IMR-90 (cell line): ENCODE measurements around the gene KRTAP10-9. TPM values are rescaled to one million over a fixed set of nuclear protein-coding genes. Genes with fewer than 3 reads are reported as not detected.

Source experiments
- ATAC-seq: fragments of 200-7000 bp; cut with Tn5 transposase; 2 replicates; pipeline ENCODE4 v1.9.1; 2020; ENCODE audit warnings: low read depth, mild to moderate bottlenecking, moderate library complexity
- BruUV-seq: library from RNA; stranded (reverse); fragments of 400-500 nt; replicated peaks from 2 replicates; lab custom pipeline; 2021; lab: Mats Ljungman, UMichigan
- CTCF ChIA-PET: fragments of 300-600 bp; formaldehyde crosslinking; extraction: SDS; loops from one replicate; lab custom pipeline; 2021; ENCODE audit warnings: antibody characterized with exemption; lab: Yijun Ruan, JAX
- POLR2A ChIA-PET: fragments of 300-600 bp; sonication (Branson Sonifier 250); formaldehyde crosslinking; loops from one replicate; lab custom pipeline; 2022; ENCODE audit warnings: antibody characterized with exemption; ENCODE audit not compliant: unreplicated experiment; lab: Charles Lee
- DNase-seq: peaks from one replicate; pipeline ENCODE4 v3.0.0; 2013
- H2AFZ ChIP-seq: replicated peaks from 2 replicates; pipeline ENCODE3; 2013; ENCODE audit warnings: low read length, mild to moderate bottlenecking; ENCODE audit not compliant: poor library complexity
- H2AK5ac ChIP-seq: 2 replicates; pipeline ENCODE4 v1.6.1; 2013; ENCODE audit warnings: low read depth, low read length, inconsistent platforms
- H2AK9ac ChIP-seq: replicated peaks from 2 replicates; pipeline ENCODE3; 2013; ENCODE audit warnings: mild to moderate bottlenecking, low read depth, low read length, moderate library complexity; ENCODE audit not compliant: poor library complexity
- H2BK120ac ChIP-seq: 2 replicates; pipeline ENCODE4 v1.6.1; 2013; ENCODE audit warnings: low read depth, low read length, inconsistent platforms
- H2BK15ac ChIP-seq: 3 replicates; pipeline ENCODE4 v1.6.1; 2013; ENCODE audit warnings: low read depth, low read length, inconsistent platforms
- H2BK20ac ChIP-seq: 2 replicates; pipeline ENCODE4 v1.6.1; 2013; ENCODE audit warnings: low read depth, mild to moderate bottlenecking, inconsistent platforms, low read length, moderate library complexity
- H2BK5ac ChIP-seq: 2 replicates; pipeline ENCODE4 v1.6.1; 2013; ENCODE audit warnings: mild to moderate bottlenecking, low read depth, low read length, inconsistent platforms; ENCODE audit not compliant: poor library complexity, severe bottlenecking
- H3K14ac ChIP-seq: replicated peaks from 2 replicates; pipeline ENCODE4 v1.6.1; 2013; ENCODE audit warnings: low read depth, low read length, inconsistent platforms
- H3K18ac ChIP-seq: 2 replicates; pipeline ENCODE4 v1.6.1; 2013; ENCODE audit warnings: low read depth, low read length, control low read depth
- H3K23ac ChIP-seq: 2 replicates; pipeline ENCODE4 v1.6.1; 2013; ENCODE audit warnings: low read depth, low read length, inconsistent platforms
- H3K27ac ChIP-seq: 2 replicates; pipeline ENCODE4 v1.5.1; 2013; ENCODE audit warnings: mild to moderate bottlenecking, control low read depth, low read length; ENCODE audit not compliant: insufficient read depth
- H3K27me3 ChIP-seq: 2 replicates; pipeline ENCODE4 v1.6.1; 2013; ENCODE audit warnings: low read length; ENCODE audit not compliant: control insufficient read depth, insufficient read depth
- H3K36me3 ChIP-seq: 2 replicates; pipeline ENCODE4 v1.6.1; 2013; ENCODE audit warnings: low read length, mixed read lengths; ENCODE audit not compliant: control insufficient read depth, insufficient read depth
- H3K4ac ChIP-seq: 2 replicates; pipeline ENCODE4 v1.6.1; 2013; ENCODE audit warnings: low read depth, low read length, inconsistent platforms
- H3K4me1 ChIP-seq: 2 replicates; pipeline ENCODE4 v1.6.1; 2013; ENCODE audit warnings: low read length, mixed read lengths; ENCODE audit not compliant: control insufficient read depth, insufficient read depth
- H3K4me2 ChIP-seq: 2 replicates; pipeline ENCODE4 v1.6.1; 2013; ENCODE audit warnings: low read depth, mild to moderate bottlenecking, control low read depth, low read length, moderate library complexity
- H3K4me3 ChIP-seq: 2 replicates; pipeline ENCODE4 v1.5.1; 2013; ENCODE audit warnings: low read depth, mild to moderate bottlenecking, control low read depth, low read length, moderate library complexity; ENCODE audit not compliant: insufficient read depth
- H3K56ac ChIP-seq: 2 replicates; pipeline ENCODE4 v1.6.1; 2013; ENCODE audit warnings: low read length, inconsistent platforms; ENCODE audit not compliant: insufficient read depth; ENCODE audit errors: extremely low read depth
- H3K79me1 ChIP-seq, 2 experiments: 2 replicates each; pipeline ENCODE4 v1.6.1; 2013; ENCODE audit warnings: low read length in 2 of 2, inconsistent platforms in 1 of 2, low read depth in 1 of 2
- H3K9ac ChIP-seq: 2 replicates; pipeline ENCODE4 v1.6.1; 2013; ENCODE audit warnings: low read depth, low read length, control low read depth
- H3K9me1 ChIP-seq: 2 replicates; pipeline ENCODE4 v1.6.1; 2013; ENCODE audit warnings: low read length, inconsistent platforms; ENCODE audit not compliant: insufficient read depth
- H3K9me3 ChIP-seq: 2 replicates; pipeline ENCODE4 v1.6.1; 2013; ENCODE audit warnings: low read length; ENCODE audit not compliant: control insufficient read depth, insufficient read depth
- H4K20me1 ChIP-seq: 2 replicates; pipeline ENCODE4 v1.6.1; 2013; ENCODE audit warnings: low read length, inconsistent platforms; ENCODE audit not compliant: insufficient read depth
- H4K5ac ChIP-seq: 2 replicates; pipeline ENCODE4 v1.6.1; 2013; ENCODE audit warnings: mild to moderate bottlenecking, low read depth, low read length, control low read depth
- H4K8ac ChIP-seq, 2 experiments: 2 replicates each; pipeline ENCODE4 v1.6.1; 2013; ENCODE audit warnings: low read depth in 2 of 2, low read length in 2 of 2, control low read depth in 1 of 2, inconsistent platforms in 1 of 2
- H4K91ac ChIP-seq: 2 replicates; pipeline ENCODE4 v1.6.1; 2013; ENCODE audit warnings: low read depth, low read length, inconsistent platforms; ENCODE audit not compliant: insufficient read depth
- BHLHE40 ChIP-seq: fragments of 150-350 bp; IDR thresholded peaks from 2 replicates; pipeline ENCODE4 v1.6.1; 2016; ENCODE audit warnings: mild to moderate bottlenecking, low read depth, low read length
- CEBPB ChIP-seq: IDR thresholded peaks from 2 replicates; pipeline ENCODE4 v1.6.1; 2012; ENCODE audit warnings: low read depth, low read length, improper control_type of control experiment
- CHD1 ChIP-seq: IDR thresholded peaks from 2 replicates; pipeline ENCODE4 v1.6.1; 2012; ENCODE audit warnings: low read depth, low read length, improper control_type of control experiment
- FOS ChIP-seq: fragments of 150-350 bp; IDR thresholded peaks from 2 replicates; pipeline ENCODE4 v1.6.1; 2016; ENCODE audit warnings: low read depth, low read length
- MAFK ChIP-seq: IDR thresholded peaks from 2 replicates; pipeline ENCODE4 v1.6.1; 2012; ENCODE audit warnings: low read depth, low read length, improper control_type of control experiment
- MAZ ChIP-seq: IDR thresholded peaks from 2 replicates; pipeline ENCODE4 v1.6.1; 2012; ENCODE audit warnings: low read depth, mild to moderate bottlenecking, low read length, improper control_type of control experiment, moderate library complexity, borderline replicate concordance
- MXI1 ChIP-seq: IDR thresholded peaks from 2 replicates; pipeline ENCODE4 v1.6.1; 2012; ENCODE audit warnings: low read depth, mild to moderate bottlenecking, low read length, moderate library complexity, borderline replicate concordance
- NFE2L2 ChIP-seq: fragments of 150-350 bp; IDR thresholded peaks from 2 replicates; pipeline ENCODE4 v1.6.1; 2016; ENCODE audit warnings: low read depth, mild to moderate bottlenecking, low read length
- POLR2A ChIP-seq: IDR thresholded peaks from 2 replicates; pipeline ENCODE4 v1.6.1; 2012; ENCODE audit warnings: mild to moderate bottlenecking, low read depth, low read length
- RAD21 ChIP-seq: IDR thresholded peaks from 2 replicates; pipeline ENCODE4 v1.6.1; 2012; ENCODE audit warnings: low read length, improper control_type of control experiment
- RCOR1 ChIP-seq: IDR thresholded peaks from 2 replicates; pipeline ENCODE4 v1.6.1; 2012; ENCODE audit warnings: mild to moderate bottlenecking, low read length, improper control_type of control experiment; ENCODE audit not compliant: insufficient replicate concordance
- RFX5 ChIP-seq: IDR thresholded peaks from 2 replicates; pipeline ENCODE4 v1.8.0; 2012; ENCODE audit warnings: low read depth, mild to moderate bottlenecking, low read length, moderate library complexity
- SMC3 ChIP-seq: fragments of 150-350 bp; IDR thresholded peaks from 2 replicates; pipeline ENCODE4 v1.6.1; 2016; ENCODE audit warnings: low read depth, mild to moderate bottlenecking, antibody characterized with exemption, low read length, moderate library complexity
- WGBS, 2 experiments: methylation state at CpG; one replicate each; pipeline versions ENCODE4 v1.1.5 to v1.1.7; 2013; ENCODE audit warnings: missing lambda C conversion rate in 2 of 2; ENCODE audit not compliant: insufficient read length in 1 of 2; ENCODE audit errors: extremely low coverage in 2 of 2; 5-methylcytosine and 5-hydroxymethylcytosine counted together
- dilution Hi-C: fragments of 300-500 bp; cut with HindIII; formaldehyde crosslinking; loops from one replicate; pipeline ENCODE4 v1.14.3; 2018; ENCODE audit warnings: low sequenced_read_pairs; ENCODE audit not compliant: unreplicated experiment
- in situ Hi-C: fragments of 300-500 bp; cut with MboI; formaldehyde crosslinking; loops from 3 replicates; pipeline ENCODE4 v1.14.3; 2019; ENCODE audit warnings: low sequenced_read_pairs, inconsistent platforms, mixed read lengths
- intact Hi-C: fragments of 100-400 bp; cut with micrococcal nuclease; formaldehyde crosslinking; loops from 2 replicates; pipeline ENCODE4 v1.10.0; 2022
- polyA plus RNA-seq, 3 experiments: library from polyadenylated mRNA; depleted of rRNA; stranded (reverse); fragments of >200 nt; gene quantifications; 2 replicates each; pipeline ENCODE4 v1.2.3, GENCODE V29; 2012; ENCODE audit warnings: low replicate concordance in 1 of 3
- total RNA-seq: library from RNA; depleted of rRNA; stranded (reverse); fragments of >200 nt; gene quantifications from 2 replicates; pipeline ENCODE4 v1.2.3, GENCODE V29; 2012
- TF ChIP-seq, protein P1 (sequence below): conservative IDR thresholded peaks from 2 replicates; pipeline ENCODE4 v1.5.1; 2012; ENCODE audit warnings: mild to moderate bottlenecking, low read depth, low read length, improper control_type of control experiment
- TF ChIP-seq, protein P2 (sequence below): fragments of 150-350 bp; IDR thresholded peaks from 2 replicates; pipeline ENCODE4 v1.6.1; 2017; ENCODE audit warnings: mild to moderate bottlenecking, antibody characterized with exemption, low read length, low read depth
- TF ChIP-seq, protein P3 (sequence below): fragments of 150-350 bp; IDR thresholded peaks from 2 replicates; pipeline ENCODE4 v1.6.1; 2016; ENCODE audit warnings: low read depth, mild to moderate bottlenecking, low read length, moderate library complexity, borderline replicate concordance

The KRTAP10-9 gene
- total and polyA plus RNA-seq, 2 of the 4 experiments (the other 2 are of a cell fraction) = not detected

DNA sequence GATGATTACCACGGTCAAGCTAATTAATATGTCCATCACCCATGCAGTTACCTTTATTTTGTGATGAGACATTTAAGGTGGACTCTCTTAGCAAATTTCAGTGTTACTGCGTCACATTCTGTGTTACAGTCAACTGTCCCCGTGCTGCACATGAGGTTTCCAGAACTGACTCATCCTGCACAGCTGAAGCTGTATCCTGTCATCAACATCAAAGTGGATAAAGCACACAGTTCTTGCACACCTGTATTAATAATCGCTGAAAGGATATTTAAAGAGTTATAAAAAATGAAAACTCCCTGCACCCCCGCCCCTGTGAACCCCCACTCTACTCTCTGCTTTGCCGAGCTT lies 43.1 kb upstream of the KRTAP10-9 start:
- intact Hi-C loops = no loop called here
- no peaks in the 10 kb centered on the region for H3K36me3 ChIP-seq
- peaks cover 3% of the 10 kb centered on the region; the same call in 1 of the 2 replicates for H3K27me3 ChIP-seq
- no peak overlapping the region for H3K9ac ChIP-seq
- no peak overlapping the region for H4K5ac ChIP-seq
- POLR2A ChIA-PET = no interaction called here
- peaks cover 6% of the 10 kb centered on the region for H3K9me3 ChIP-seq
- no peak for ATAC-seq
- no peak overlapping the region for H4K8ac ChIP-seq
- no peak overlapping the region for H3K56ac ChIP-seq
- no peak for DNase-seq
- dilution Hi-C loops = no loop called here
- no peak overlapping the region for H2BK20ac ChIP-seq
- no peak overlapping the region for H3K4ac ChIP-seq
- H3K4me2 ChIP-seq = no peak overlapping the region
- no peak overlapping the region for H3K27ac ChIP-seq
- H3K14ac ChIP-seq = no peak overlapping the region
- no peak overlapping the region for H3K23ac ChIP-seq
- H2AK5ac ChIP-seq = no peak overlapping the region
- H2AK9ac ChIP-seq = no peak overlapping the region
- H2BK5ac ChIP-seq = no peak overlapping the region
- H3K4me3 ChIP-seq = no peak overlapping the region
- H3K18ac ChIP-seq = no peak overlapping the region
- H3K9me1 ChIP-seq = no peaks in the 10 kb centered on the region
- CTCF ChIA-PET = no interaction called here
- no peaks in the 10 kb centered on the region for H4K20me1 ChIP-seq
- no CpG with 5 or more reads among the region's 6 CpGs for WGBS, 2 experiments
- H2BK120ac ChIP-seq = no peak overlapping the region
- H2AFZ ChIP-seq = no peak overlapping the region
- in situ Hi-C loops = no loop called here
- H2BK15ac ChIP-seq = no peak overlapping the region
- no TSS peak for BruUV-seq
- TF ChIP-seq RAD21 = no peak
- TF ChIP-seq, protein P1, sequence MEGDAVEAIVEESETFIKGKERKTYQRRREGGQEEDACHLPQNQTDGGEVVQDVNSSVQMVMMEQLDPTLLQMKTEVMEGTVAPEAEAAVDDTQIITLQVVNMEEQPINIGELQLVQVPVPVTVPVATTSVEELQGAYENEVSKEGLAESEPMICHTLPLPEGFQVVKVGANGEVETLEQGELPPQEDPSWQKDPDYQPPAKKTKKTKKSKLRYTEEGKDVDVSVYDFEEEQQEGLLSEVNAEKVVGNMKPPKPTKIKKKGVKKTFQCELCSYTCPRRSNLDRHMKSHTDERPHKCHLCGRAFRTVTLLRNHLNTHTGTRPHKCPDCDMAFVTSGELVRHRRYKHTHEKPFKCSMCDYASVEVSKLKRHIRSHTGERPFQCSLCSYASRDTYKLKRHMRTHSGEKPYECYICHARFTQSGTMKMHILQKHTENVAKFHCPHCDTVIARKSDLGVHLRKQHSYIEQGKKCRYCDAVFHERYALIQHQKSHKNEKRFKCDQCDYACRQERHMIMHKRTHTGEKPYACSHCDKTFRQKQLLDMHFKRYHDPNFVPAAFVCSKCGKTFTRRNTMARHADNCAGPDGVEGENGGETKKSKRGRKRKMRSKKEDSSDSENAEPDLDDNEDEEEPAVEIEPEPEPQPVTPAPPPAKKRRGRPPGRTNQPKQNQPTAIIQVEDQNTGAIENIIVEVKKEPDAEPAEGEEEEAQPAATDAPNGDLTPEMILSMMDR = no peak
- no peak for TF ChIP-seq CEBPB
- no peak for TF ChIP-seq RCOR1
- no peak for TF ChIP-seq MAZ
- TF ChIP-seq BHLHE40 = no peak
- TF ChIP-seq POLR2A = no peak
- TF ChIP-seq SMC3 = no peak
- TF ChIP-seq RFX5 = no peak
- TF ChIP-seq, protein P2, sequence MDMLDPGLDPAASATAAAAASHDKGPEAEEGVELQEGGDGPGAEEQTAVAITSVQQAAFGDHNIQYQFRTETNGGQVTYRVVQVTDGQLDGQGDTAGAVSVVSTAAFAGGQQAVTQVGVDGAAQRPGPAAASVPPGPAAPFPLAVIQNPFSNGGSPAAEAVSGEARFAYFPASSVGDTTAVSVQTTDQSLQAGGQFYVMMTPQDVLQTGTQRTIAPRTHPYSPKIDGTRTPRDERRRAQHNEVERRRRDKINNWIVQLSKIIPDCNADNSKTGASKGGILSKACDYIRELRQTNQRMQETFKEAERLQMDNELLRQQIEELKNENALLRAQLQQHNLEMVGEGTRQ = no peak
- no peak for TF ChIP-seq CHD1
- no peak for TF ChIP-seq NFE2L2
- TF ChIP-seq MAFK = no peak
- TF ChIP-seq FOS = no peak
- TF ChIP-seq, protein P3, sequence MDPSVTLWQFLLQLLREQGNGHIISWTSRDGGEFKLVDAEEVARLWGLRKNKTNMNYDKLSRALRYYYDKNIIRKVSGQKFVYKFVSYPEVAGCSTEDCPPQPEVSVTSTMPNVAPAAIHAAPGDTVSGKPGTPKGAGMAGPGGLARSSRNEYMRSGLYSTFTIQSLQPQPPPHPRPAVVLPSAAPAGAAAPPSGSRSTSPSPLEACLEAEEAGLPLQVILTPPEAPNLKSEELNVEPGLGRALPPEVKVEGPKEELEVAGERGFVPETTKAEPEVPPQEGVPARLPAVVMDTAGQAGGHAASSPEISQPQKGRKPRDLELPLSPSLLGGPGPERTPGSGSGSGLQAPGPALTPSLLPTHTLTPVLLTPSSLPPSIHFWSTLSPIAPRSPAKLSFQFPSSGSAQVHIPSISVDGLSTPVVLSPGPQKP = no peak
- no peak for TF ChIP-seq MXI1
- H3K4me1 ChIP-seq = no peaks in the 10 kb centered on the region
- H4K91ac ChIP-seq = no peak overlapping the region
- H3K79me1 ChIP-seq = no peaks in the 10 kb centered on the region
